Body of pancreas (tissue), 4 donors: ENCODE data around the gene ANAPC2.

Experiments
- CTCF ChIP-seq, 7 experiments: fragments of 450-650 bp in 4 of 7; fragments of 200-600 bp in 3 of 7; sonication (generic) in 3 of 7; IDR thresholded peaks; one replicate each; pipeline ENCODE4 v1.5.1; 2016 to 2019; ENCODE audit warnings: antibody characterized with exemption in 7 of 7
- POLR2A ChIP-seq, 3 donors: fragments of 450-650 bp; IDR thresholded peaks; one replicate each; pipeline ENCODE4 v1.6.1; 2016; ENCODE audit warnings: antibody characterized with exemption in 3 of 3, mild to moderate bottlenecking in 2 of 3

- no peak for TF ChIP-seq POLR2A (IDR thresholded peaks at IDR 0.05)
- no peak for TF ChIP-seq CTCF (IDR thresholded peaks at IDR 0.05)
Measured at GRCh38 chr9:137188086-137188489, 272 bp downstream of the ANAPC2 start.
